GM18951 (cell line): ENCODE measurements around the gene KCNN1.

Experiments
- POLR2A ChIP-seq: IDR thresholded peaks from 4 replicates; pipeline ENCODE4 v1.6.1; 2011; ENCODE audit warnings: mild to moderate bottlenecking; ENCODE audit not compliant: insufficient read length, insufficient read depth; ENCODE audit errors: extremely low read depth
- in situ Hi-C: fragments of 300-500 bp; cut with MboI; formaldehyde crosslinking; loops from one replicate; pipeline ENCODE4 v1.12.0; 2022; ENCODE audit warnings: low sequenced_read_pairs, mixed read lengths, inconsistent platforms; ENCODE audit not compliant: unreplicated experiment

Gene KCNN1

GRCh38 chr19:17988161-17988560, 21.3 kb downstream of the KCNN1 start:
- in situ Hi-C loops: no loop called here
- no peak for TF ChIP-seq POLR2A

GRCh38 chr19:17989425-17990094, 22.7 kb downstream of the KCNN1 start:
- in situ Hi-C loops: no loop called here
- no peak for TF ChIP-seq POLR2A

- TF ChIP-seq POLR2A: no peak
- in situ Hi-C loops: no loop called here
Measured at GRCh38 chr19:17993076-17993813, 26.3 kb downstream of the KCNN1 start.

- in situ Hi-C loops: no loop called here
- TF ChIP-seq POLR2A: no peak
Measured at GRCh38 chr19:17996826-17997316, 30.0 kb downstream of the KCNN1 start.

- in situ Hi-C loops: no loop called here
- TF ChIP-seq POLR2A: no peak
Measured at GRCh38 chr19:17997969-17998826, 31.3 kb downstream of the KCNN1 start.

GRCh38 chr19:17998827-17999150, 31.9 kb downstream of the KCNN1 start:
- in situ Hi-C loops: no loop called here
- no peak for TF ChIP-seq POLR2A

GRCh38 chr19:17999684-18000479, 33.0 kb downstream of the KCNN1 start:
- TF ChIP-seq POLR2A: no peak
- in situ Hi-C loops: loop anchor here (5.0 kb wide), 1 partner anchor 63 kb away; no protein-coding TSS in a partner anchor

GRCh38 chr19:18000480-18000914, 33.6 kb downstream of the KCNN1 start:
- in situ Hi-C loops: loop anchor here (5.0 kb wide), 1 partner anchor 63 kb away; no protein-coding TSS in a partner anchor

GRCh38 chr19:18000915-18001776, 34.2 kb downstream of the KCNN1 start:
- TF ChIP-seq POLR2A: peak; percentile 74
- in situ Hi-C loops: loop anchor here (5.0 kb wide), 1 partner anchor 64 kb away; no protein-coding TSS in a partner anchor

More at GRCh38 chr19:18000480-18000914, 33.6 kb downstream of the KCNN1 start:
- TF ChIP-seq POLR2A: no peak

GRCh38 chr19:18001777-18002345, 35.0 kb downstream of the KCNN1 start:
- no peak for TF ChIP-seq POLR2A
- in situ Hi-C loops: loop anchor here (5.0 kb wide), 1 partner anchor 65 kb away; no protein-coding TSS in a partner anchor

GRCh38 chr19:18002347-18002850, 35.5 kb downstream of the KCNN1 start:
- in situ Hi-C loops: loop anchor here (5.0 kb wide), 1 partner anchor 65 kb away; no protein-coding TSS in a partner anchor
- no peak for TF ChIP-seq POLR2A

GRCh38 chr19:18005750-18006149, 38.8 kb downstream of the KCNN1 start:
- in situ Hi-C loops: loop anchor here (5.0 kb wide), 1 partner anchor 52 kb away; no protein-coding TSS in a partner anchor
